GM12891 (cell line): Measurements from ENCODE around the gene STEAP2.

Source experiments
- PAX5 ChIP-seq: IDR thresholded peaks from 2 replicates; pipeline ENCODE4 v1.6.1; 2011; ENCODE audit warnings: low read length, moderate library complexity, mild to moderate bottlenecking; ENCODE audit not compliant: insufficient read depth, severe bottlenecking
- POLR2A ChIP-seq: IDR thresholded peaks from 2 replicates; pipeline ENCODE4 v1.6.1; 2011; ENCODE audit warnings: low read depth, low read length, control low read depth
- POLR2AphosphoS5 ChIP-seq: IDR thresholded peaks from 2 replicates; pipeline ENCODE4 v1.6.1; 2011; ENCODE audit warnings: low read depth, low read length, control low read depth
- POU2F2 ChIP-seq: IDR thresholded peaks from 2 replicates; pipeline ENCODE4 v1.6.1; 2011; ENCODE audit warnings: low read depth, mild to moderate bottlenecking, control low read depth, low read length, moderate library complexity
- SPI1 ChIP-seq: IDR thresholded peaks from 2 replicates; pipeline ENCODE4 v1.6.1; 2011; ENCODE audit warnings: low read depth, low read length, control low read depth
- TAF1 ChIP-seq: IDR thresholded peaks from 2 replicates; pipeline ENCODE4 v1.6.1; 2011; ENCODE audit warnings: low read depth, low read length, control low read depth

GRCh38 chr7:90236721-90237289 lies 25.3 kb downstream of the STEAP2 start:
- no peak for TF ChIP-seq POLR2A
- no peak for TF ChIP-seq SPI1
- TF ChIP-seq POLR2AphosphoS5: no peak
- TF ChIP-seq TAF1: no peak
- no peak for TF ChIP-seq POU2F2
- TF ChIP-seq PAX5: no peak
